H9 (cell line): ENCODE data around the gene SCGB3A2. TPM values are rescaled to one million over a fixed set of nuclear protein-coding genes. Genes with fewer than 3 reads are reported as not detected.

Source experiments
- DNase-seq: peaks from one replicate; pipeline ENCODE4 v3.0.0-alpha.2; 2017
- H2AFZ ChIP-seq: one replicate; pipeline ENCODE4 v1.6.1; 2013; ENCODE audit warnings: mild to moderate bottlenecking, low read length, control low read depth, moderate library complexity
- H2AK5ac ChIP-seq: 2 replicates; pipeline ENCODE4 v1.6.1; 2013; ENCODE audit warnings: low read length, control low read depth, mixed read lengths; ENCODE audit not compliant: insufficient read length
- H2BK120ac ChIP-seq: one replicate; pipeline ENCODE4 v1.6.1; 2013; ENCODE audit warnings: low read depth, mild to moderate bottlenecking, low read length, control low read depth, inconsistent platforms; ENCODE audit not compliant: poor library complexity, severe bottlenecking
- H2BK12ac ChIP-seq: 2 replicates; pipeline ENCODE4 v1.6.1; 2013; ENCODE audit warnings: low read length, control low read depth, mixed read lengths, low read depth; ENCODE audit not compliant: insufficient read length
- H2BK15ac ChIP-seq: 2 replicates; pipeline ENCODE4 v1.6.1; 2013; ENCODE audit warnings: low read depth, low read length, control low read depth
- H2BK20ac ChIP-seq: one replicate; pipeline ENCODE4 v1.6.1; 2013; ENCODE audit warnings: low read depth, mild to moderate bottlenecking, low read length, control low read depth, inconsistent platforms; ENCODE audit not compliant: poor library complexity, severe bottlenecking
- H2BK5ac ChIP-seq: 2 replicates; pipeline ENCODE4 v1.6.1; 2013; ENCODE audit warnings: low read length, control low read depth, mixed read lengths; ENCODE audit not compliant: insufficient read length
- H3K14ac ChIP-seq: 2 replicates; pipeline ENCODE4 v1.6.1; 2013; ENCODE audit warnings: low read length, control low read depth; ENCODE audit not compliant: insufficient read depth
- H3K18ac ChIP-seq: 2 replicates; pipeline ENCODE4 v1.6.1; 2013; ENCODE audit warnings: low read depth, mild to moderate bottlenecking, mixed read lengths, low read length, control low read depth; ENCODE audit not compliant: insufficient read length
- H3K23ac ChIP-seq: 2 replicates; pipeline ENCODE4 v1.6.1; 2013; ENCODE audit warnings: low read length, control low read depth, mixed read lengths, low read depth; ENCODE audit not compliant: insufficient read length
- H3K23me2 ChIP-seq: 2 replicates; pipeline ENCODE4 v1.6.1; 2013; ENCODE audit warnings: low read depth, mild to moderate bottlenecking, mixed read lengths, low read length, control low read depth; ENCODE audit not compliant: insufficient read length, poor library complexity, severe bottlenecking
- H3K27ac ChIP-seq: 2 replicates; pipeline ENCODE4 v1.5.1; 2013; ENCODE audit warnings: low read length, control low read depth, mixed read lengths, low read depth; ENCODE audit not compliant: insufficient read length
- H3K27me3 ChIP-seq: 2 replicates; pipeline ENCODE4 v1.6.1; 2013; ENCODE audit warnings: low read length, control low read depth, inconsistent platforms; ENCODE audit not compliant: insufficient read depth
- H3K4ac ChIP-seq: 2 replicates; pipeline ENCODE4 v1.6.1; 2013; ENCODE audit warnings: low read depth, mild to moderate bottlenecking, control low read depth, inconsistent platforms, low read length, moderate library complexity
- H3K4me1 ChIP-seq: 2 replicates; pipeline ENCODE4 v1.6.1; 2013; ENCODE audit warnings: low read length, control low read depth, inconsistent platforms; ENCODE audit not compliant: insufficient read depth
- H3K4me2 ChIP-seq: 2 replicates; pipeline ENCODE4 v1.6.1; 2013; ENCODE audit warnings: low read length, control low read depth, mixed read lengths; ENCODE audit not compliant: insufficient read length, insufficient read depth
- H3K56ac ChIP-seq: 2 replicates; pipeline ENCODE4 v1.6.1; 2013; ENCODE audit warnings: low read depth, mild to moderate bottlenecking, mixed read lengths, low read length, control low read depth; ENCODE audit not compliant: insufficient read length
- H3K79me1 ChIP-seq: 2 replicates; pipeline ENCODE4 v1.6.1; 2013; ENCODE audit warnings: low read depth, mild to moderate bottlenecking, moderate library complexity, low read length, control low read depth, inconsistent platforms; ENCODE audit not compliant: insufficient read depth, poor library complexity, severe bottlenecking
- H3K79me2 ChIP-seq: 2 replicates; pipeline ENCODE4 v1.6.1; 2013; ENCODE audit warnings: low read length, control low read depth, inconsistent platforms; ENCODE audit not compliant: insufficient read depth
- H3K9ac ChIP-seq: 2 replicates; pipeline ENCODE4 v1.6.1; 2013; ENCODE audit warnings: low read length, control low read depth, mixed read lengths; ENCODE audit not compliant: insufficient read length; ENCODE audit errors: extremely low read depth
- H3K9me3 ChIP-seq: one replicate; pipeline ENCODE4 v1.6.1; 2013; ENCODE audit warnings: low read depth, low read length, inconsistent platforms; ENCODE audit not compliant: control insufficient read depth
- H3T11ph ChIP-seq: one replicate; pipeline ENCODE4 v1.6.1; 2013; ENCODE audit warnings: mild to moderate bottlenecking, low read length, control low read depth, inconsistent platforms
- H4K20me1 ChIP-seq: one replicate; pipeline ENCODE4 v1.6.1; 2013; ENCODE audit not compliant: control insufficient read depth, insufficient read length, insufficient read depth
- H4K5ac ChIP-seq: 2 replicates; pipeline ENCODE4 v1.6.1; 2013; ENCODE audit warnings: low read depth, mild to moderate bottlenecking, mixed read lengths, low read length, control low read depth; ENCODE audit not compliant: insufficient read length
- H4K8ac ChIP-seq: replicated peaks from 2 replicates; pipeline ENCODE4 v1.6.1; 2013; ENCODE audit warnings: low read length, control low read depth, mixed read lengths, low read depth; ENCODE audit not compliant: insufficient read length
- H4K91ac ChIP-seq: 2 replicates; pipeline ENCODE4 v1.6.1; 2013; ENCODE audit warnings: low read depth, mild to moderate bottlenecking, moderate library complexity, mixed read lengths, low read length, control low read depth; ENCODE audit not compliant: insufficient read length
- H3K27ac Mint-ChIP-seq, 3 experiments: 2 replicates in 2 of 3; 3 replicates in 1 of 3; pipeline ENCODE4 v1.8.0; 2020 to 2021; ENCODE audit warnings: mixed read lengths in 3 of 3, mild to moderate bottlenecking in 1 of 3, moderate library complexity in 1 of 3
- H3K27me3 Mint-ChIP-seq: 2 replicates; pipeline ENCODE4 v1.8.0; 2021; ENCODE audit warnings: low read depth, mild to moderate bottlenecking, moderate library complexity, mixed read lengths
- H3K36me3 Mint-ChIP-seq, 3 experiments: 2 replicates in 2 of 3; 3 replicates in 1 of 3; pipeline ENCODE4 v1.8.0; 2020 to 2021; ENCODE audit warnings: low read depth in 3 of 3, mixed read lengths in 3 of 3; ENCODE audit not compliant: insufficient read depth in 1 of 3
- H3K4me1 Mint-ChIP-seq, 2 experiments: 2 replicates each; pipeline ENCODE4 v1.8.0; 2020; ENCODE audit warnings: mixed read lengths in 2 of 2
- H3K4me3 Mint-ChIP-seq, 2 experiments: 2 replicates in 1 of 2; 3 replicates in 1 of 2; pipeline ENCODE4 v1.8.0; 2020 to 2021; ENCODE audit warnings: mild to moderate bottlenecking in 2 of 2, mixed read lengths in 2 of 2, moderate library complexity in 1 of 2
- H3K9me3 Mint-ChIP-seq, 2 experiments: 2 replicates in 1 of 2; 3 replicates in 1 of 2; pipeline ENCODE4 v1.8.0; 2020; ENCODE audit warnings: mild to moderate bottlenecking in 2 of 2, mixed read lengths in 2 of 2, moderate library complexity in 1 of 2
- CTCF ChIP-seq: fragments of 200-600 bp; sonication (generic); conservative IDR thresholded peaks from 3 replicates; pipeline ENCODE4 v1.8.0; 2021; ENCODE audit warnings: antibody characterized with exemption, mild to moderate bottlenecking
- WGBS: extraction: QIAGEN DNeasy Blood & Tissue Kit; methylation state at CpG from one replicate; pipeline ENCODE4 v1.1.7; 2013; ENCODE audit warnings: missing lambda C conversion rate, low lambda C conversion rate, mixed read lengths; ENCODE audit not compliant: insufficient read length; ENCODE audit errors: extremely low coverage; 5-methylcytosine and 5-hydroxymethylcytosine counted together
- total RNA-seq: library from RNA; stranded (reverse); gene quantifications from 2 replicates; pipeline ENCODE4 v1.2.1, GENCODE V29; 2021

The SCGB3A2 gene
- total RNA-seq, 1 experiment from 2014 or later, result 66.0 TPM

- H3K4ac ChIP-seq, result no peak overlapping the region
- DNase-seq, result no peak
- H3T11ph ChIP-seq, result no peak overlapping the region
- H3K4me1 ChIP-seq, result peaks cover 20% of the 10 kb centered on the region
- H2BK120ac ChIP-seq, result no peak overlapping the region
- peaks cover 3% of the 10 kb centered on the region for H3K79me1 ChIP-seq
- H2BK15ac ChIP-seq, result no peak overlapping the region
- H3K4me2 ChIP-seq, result no peak overlapping the region
- no peak overlapping the region for H3K56ac ChIP-seq
- H2BK20ac ChIP-seq, result no peak overlapping the region
- H2AK5ac ChIP-seq, result no peak overlapping the region
- H3K27me3 ChIP-seq, result no peaks in the 10 kb centered on the region
- H3K9ac ChIP-seq, result no peak overlapping the region
- TF ChIP-seq CTCF, result peak; percentile 46; the same call in 2 of the 3 replicates
- H3K4me3 Mint-ChIP-seq, result no peak overlapping the region
- no peak overlapping the region for H2BK5ac ChIP-seq
- H3K27me3 Mint-ChIP-seq, result no peaks in the 10 kb centered on the region
- H4K91ac ChIP-seq, result no peak overlapping the region
- H3K79me2 ChIP-seq, result peaks cover 2% of the 10 kb centered on the region; the same call in 1 of the 2 replicates
- H3K23me2 ChIP-seq, result no peaks in the 10 kb centered on the region
- no peak overlapping the region for H3K23ac ChIP-seq
- peaks cover 0 to 41% (median 2%) of the 10 kb centered on the region in 3 experiments; a peak in 3 of 7 replicates for H3K36me3 Mint-ChIP-seq
- no peak overlapping the region for H2BK12ac ChIP-seq
- H3K14ac ChIP-seq, result no peak overlapping the region
- no peak overlapping the region for H3K27ac Mint-ChIP-seq
- peaks cover 18 to 59% of the 10 kb centered on the region in 2 experiments for H3K4me1 Mint-ChIP-seq
- H4K8ac ChIP-seq, result no peak overlapping the region
- WGBS, result no CpG with 5 or more reads among the region's 3 CpGs
- H3K27ac ChIP-seq, result no peak overlapping the region
- no peaks in the 10 kb centered on the region; a peak in 1 of 5 replicates for H3K9me3 Mint-ChIP-seq
- H4K5ac ChIP-seq, result no peak overlapping the region
- no peaks in the 10 kb centered on the region for H3K9me3 ChIP-seq
- H2AFZ ChIP-seq, result no peak overlapping the region
- H4K20me1 ChIP-seq, result no peaks in the 10 kb centered on the region
- H3K18ac ChIP-seq, result no peak overlapping the region
These were observed 1.3 kb downstream of the SCGB3A2 start for GRCh38 chr5:147879784-147880183.
